Right atrium auricular region (tissue), 2 donors: ENCODE measurements around the gene TMC1. TPM values are rescaled to one million over a fixed set of nuclear protein-coding genes. Genes with fewer than 3 reads are reported as not detected.

ENCODE experiments used
- DNase-seq: peaks from one replicate; pipeline ENCODE4 v3.0.0-alpha.2; 2019; ENCODE audit warnings: low spot score
- H3K27ac ChIP-seq, 2 donors: fragments of 200-600 bp; sonication (generic); 1 replicate in 1 of 2; 2 replicates in 1 of 2; pipeline ENCODE4 v1.5.1; 2016 to 2019
- H3K27me3 ChIP-seq, 2 donors: fragments of 200-600 bp; sonication (generic); one replicate each; pipeline versions ENCODE4 v1.5.1 to v1.6.0; 2017 to 2019
- H3K36me3 ChIP-seq: fragments of 200-600 bp; sonication (generic); one replicate; pipeline ENCODE4 v1.5.1; 2016
- H3K4me1 ChIP-seq, 2 donors: fragments of 200-600 bp; sonication (generic); one replicate each; pipeline versions ENCODE4 v1.5.1 to v1.6.0; 2017 to 2019
- H3K4me3 ChIP-seq, 2 donors: fragments of 200-600 bp; sonication (generic); 1 replicate in 1 of 2; 2 replicates in 1 of 2; pipeline ENCODE4 v1.5.1; 2017 to 2019; ENCODE audit warnings: mild to moderate bottlenecking in 1 of 2, moderate library complexity in 1 of 2
- H3K9me3 ChIP-seq, 2 donors: fragments of 200-600 bp; sonication (generic); one replicate each; pipeline ENCODE4 v1.5.1; 2019
- total RNA-seq, 2 donors: library from RNA; depleted of rRNA; stranded (reverse); fragments of >200 nt; gene quantifications; one replicate each; pipeline ENCODE4 v1.1.0, GENCODE V29; 2016
- TF ChIP-seq, protein P1 (sequence below), 2 donors: fragments of 200-600 bp; sonication (generic); IDR thresholded peaks; one replicate each; pipeline ENCODE4 v1.5.1; 2019; ENCODE audit warnings: antibody characterized with exemption in 2 of 2

The TMC1 gene
- total RNA-seq, 2 donors from 2014 or later: not detected

DNA sequence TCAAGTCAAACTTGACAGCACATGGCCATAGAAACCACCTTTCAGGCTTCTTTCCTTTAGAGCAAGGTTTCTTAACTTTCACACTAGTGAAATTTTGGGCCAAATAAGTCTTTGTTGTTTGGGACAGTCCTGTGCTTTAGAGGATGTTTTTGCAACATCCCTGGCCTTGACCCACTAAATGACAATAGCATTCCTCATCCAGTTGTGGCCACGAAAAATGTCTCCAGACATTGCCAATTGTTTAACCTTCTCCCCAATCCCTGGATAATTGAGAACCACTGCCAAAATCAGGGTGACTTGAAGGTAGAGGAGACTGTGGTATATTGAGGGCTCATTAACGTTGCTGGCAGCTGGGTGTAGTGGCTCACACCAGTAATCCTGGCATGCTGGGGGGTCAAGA is 359.4 kb downstream of the TMC1 start:
- Histone ChIP-seq H3K36me3 (no peaks in the 10 kb centered on the region), H3K27ac (peak overlapping the region in 1 of 2 donors; percentile 88), H3K9me3 (no peaks in the 10 kb centered on the region), H3K27me3 (no peaks in the 10 kb centered on the region), H3K4me1 (peaks cover 0 to 13% of the 10 kb centered on the region in 2 donors), H3K4me3 (no peak overlapping the region)
- DNase-seq: no peak
- TF ChIP-seq, protein P1, sequence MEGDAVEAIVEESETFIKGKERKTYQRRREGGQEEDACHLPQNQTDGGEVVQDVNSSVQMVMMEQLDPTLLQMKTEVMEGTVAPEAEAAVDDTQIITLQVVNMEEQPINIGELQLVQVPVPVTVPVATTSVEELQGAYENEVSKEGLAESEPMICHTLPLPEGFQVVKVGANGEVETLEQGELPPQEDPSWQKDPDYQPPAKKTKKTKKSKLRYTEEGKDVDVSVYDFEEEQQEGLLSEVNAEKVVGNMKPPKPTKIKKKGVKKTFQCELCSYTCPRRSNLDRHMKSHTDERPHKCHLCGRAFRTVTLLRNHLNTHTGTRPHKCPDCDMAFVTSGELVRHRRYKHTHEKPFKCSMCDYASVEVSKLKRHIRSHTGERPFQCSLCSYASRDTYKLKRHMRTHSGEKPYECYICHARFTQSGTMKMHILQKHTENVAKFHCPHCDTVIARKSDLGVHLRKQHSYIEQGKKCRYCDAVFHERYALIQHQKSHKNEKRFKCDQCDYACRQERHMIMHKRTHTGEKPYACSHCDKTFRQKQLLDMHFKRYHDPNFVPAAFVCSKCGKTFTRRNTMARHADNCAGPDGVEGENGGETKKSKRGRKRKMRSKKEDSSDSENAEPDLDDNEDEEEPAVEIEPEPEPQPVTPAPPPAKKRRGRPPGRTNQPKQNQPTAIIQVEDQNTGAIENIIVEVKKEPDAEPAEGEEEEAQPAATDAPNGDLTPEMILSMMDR (IDR thresholded peaks at IDR 0.05): no peak

DNA sequence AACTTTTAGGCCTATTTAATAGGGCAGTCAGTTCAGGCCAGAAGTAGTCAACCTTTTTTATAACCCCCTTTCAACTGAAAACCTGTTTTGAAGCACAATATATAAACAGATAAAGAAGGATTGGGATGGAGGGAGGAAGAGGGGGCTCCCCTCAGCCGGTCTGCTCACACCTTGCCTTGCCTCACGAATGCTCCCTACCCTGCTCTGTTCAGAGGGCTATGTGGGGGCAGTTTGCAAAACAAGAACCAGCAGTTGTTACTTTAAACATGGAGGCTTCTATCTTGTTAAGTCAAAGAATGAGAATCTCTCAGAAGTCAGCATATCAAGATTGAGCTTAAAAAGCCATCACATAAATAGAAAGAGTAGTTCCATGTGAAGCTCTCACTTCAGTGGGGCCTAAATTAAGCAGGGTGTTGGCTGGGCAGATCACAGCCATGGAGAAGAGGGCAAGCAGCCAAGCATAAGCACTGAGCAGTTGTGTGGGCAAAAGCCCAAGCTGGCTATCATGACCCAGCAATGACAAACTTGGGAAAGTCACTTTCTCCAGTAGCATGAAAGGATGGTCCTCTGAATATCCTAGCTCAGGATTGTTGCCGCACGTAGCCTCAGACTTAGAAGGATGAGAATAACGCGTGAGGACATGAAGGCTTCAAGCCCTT is 360.8 kb downstream of the TMC1 start:
- peak; percentile 64 for DNase-seq

DNA sequence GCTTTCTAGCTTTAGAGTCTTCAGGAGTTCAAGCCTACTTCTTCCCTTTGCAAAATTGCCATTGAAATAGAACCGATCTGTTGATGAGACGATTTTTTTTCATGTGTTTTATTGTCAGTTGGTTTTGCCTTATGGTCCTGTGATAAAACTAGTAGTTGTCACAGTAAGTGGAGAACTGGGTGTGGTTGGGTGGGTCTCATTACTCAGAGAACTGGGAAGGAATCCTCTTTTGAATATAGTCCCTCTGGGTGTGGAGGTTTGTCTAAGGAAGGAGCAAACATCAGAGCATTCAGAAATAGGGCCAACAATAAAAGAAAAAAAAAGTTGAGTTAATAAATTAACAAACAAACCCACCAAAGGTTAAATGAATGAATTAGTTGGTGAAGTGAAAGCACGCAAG is 362.5 kb downstream of the TMC1 start:
- Histone ChIP-seq H3K4me1 (peaks cover 0 to 13% of the 10 kb centered on the region in 2 donors), H3K27ac (no peak overlapping the region), H3K9me3 (no peaks in the 10 kb centered on the region), H3K27me3 (no peaks in the 10 kb centered on the region), H3K4me3 (no peak overlapping the region), H3K36me3 (no peaks in the 10 kb centered on the region)
- TF ChIP-seq, protein P1 (IDR thresholded peaks at IDR 0.05): no peak
- no peak for DNase-seq

More for the DNA sequence above, 360.8 kb downstream of the TMC1 start:
- peak overlapping the region; percentile 77 to 88 for H3K27ac ChIP-seq
- TF ChIP-seq, protein P1 (IDR thresholded peaks at IDR 0.05): no peak
- H3K27me3 ChIP-seq: no peaks in the 10 kb centered on the region
- H3K9me3 ChIP-seq: no peaks in the 10 kb centered on the region
- H3K4me1 ChIP-seq: peaks cover 0 to 13% of the 10 kb centered on the region in 2 donors
- no peak overlapping the region for H3K4me3 ChIP-seq
- no peaks in the 10 kb centered on the region for H3K36me3 ChIP-seq

DNA sequence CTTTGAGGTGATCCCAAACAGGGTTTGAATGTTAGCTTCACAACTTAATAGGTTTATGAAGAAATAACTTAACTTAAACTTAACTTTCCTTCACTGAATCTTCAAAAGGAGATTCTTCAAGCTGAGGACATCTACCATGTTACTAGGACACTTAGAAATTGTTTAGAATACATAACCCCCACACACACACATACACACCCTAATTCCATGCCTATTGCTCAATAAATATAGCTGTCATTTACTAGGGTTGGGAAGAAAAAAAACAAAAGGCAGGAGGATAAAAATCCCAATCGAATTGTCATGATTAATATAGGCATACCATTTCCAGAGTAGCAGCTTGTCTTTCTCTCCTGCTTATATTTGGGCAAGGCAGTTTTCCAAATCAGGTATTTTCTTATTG is 363.1 kb downstream of the TMC1 start:
- peaks cover 0 to 13% of the 10 kb centered on the region in 2 donors for H3K4me1 ChIP-seq
- TF ChIP-seq, protein P1 (IDR thresholded peaks at IDR 0.05): no peak
- H3K9me3 ChIP-seq: no peaks in the 10 kb centered on the region
- no peak for DNase-seq
- no peak overlapping the region for H3K27ac ChIP-seq
- no peak overlapping the region for H3K4me3 ChIP-seq
- H3K36me3 ChIP-seq: no peaks in the 10 kb centered on the region
- H3K27me3 ChIP-seq: no peaks in the 10 kb centered on the region

Other genes with a start within 250 kb of the TMC1 start
- gene ZFAND5, start 156.4 kb upstream of the TMC1 start, total RNA-seq: 100 to 1,000 TPM; 113 to 134 TPM